BJ (cell line): ENCODE measurements around the gene GPR15. TPM values are rescaled to one million over a fixed set of nuclear protein-coding genes. Genes with fewer than 3 reads are reported as not detected.

ENCODE experiments used
- CTCF ChIA-PET: fragments of 350-600 bp; formaldehyde crosslinking; extraction: SDS; loops from one replicate; lab custom pipeline; 2021; ENCODE audit warnings: antibody characterized with exemption, inconsistent platforms; lab: Yijun Ruan, JAX
- POLR2A ChIA-PET: fragments of 300-600 bp; sonication (Branson Sonifier 250); formaldehyde crosslinking; extraction: SDS; loops from one replicate; lab custom pipeline; 2021; ENCODE audit warnings: antibody characterized with exemption; lab: Charles Lee
- DNase-seq: peaks from one replicate; pipeline ENCODE4 v3.0.0-alpha.2; 2011; ENCODE audit warnings: low read depth
- H3K27me3 ChIP-seq: 2 replicates; pipeline ENCODE4 v1.6.0; 2011; ENCODE audit warnings: low read length; ENCODE audit not compliant: control insufficient read depth, insufficient read depth
- H3K36me3 ChIP-seq: 2 replicates; pipeline ENCODE4 v1.5.1; 2011; ENCODE audit warnings: low read length; ENCODE audit not compliant: control insufficient read depth, insufficient read depth
- H3K4me3 ChIP-seq: 2 replicates; pipeline ENCODE4 v1.5.1; 2011; ENCODE audit warnings: low read depth, mild to moderate bottlenecking, control low read depth, low read length
- CTCF ChIP-seq: IDR thresholded peaks from 2 replicates; pipeline ENCODE4 v1.5.1; 2011; ENCODE audit warnings: low read depth, mild to moderate bottlenecking, control low read depth, inconsistent platforms, low read length, moderate library complexity; ENCODE audit not compliant: insufficient read depth
- polyA plus RNA-seq: library from polyadenylated mRNA; depleted of rRNA; stranded (reverse); fragments of >200 nt; gene quantifications from 2 replicates; pipeline ENCODE4 v1.2.3, GENCODE V29; 2011

Gene GPR15
- polyA plus RNA-seq, 1 experiment: not detected

- DNase-seq: no peak
- Histone ChIP-seq H3K36me3 (no peaks in the 10 kb centered on the region), H3K27me3 (no peaks in the 10 kb centered on the region), H3K4me3 (peak overlapping the region; percentile 70)
- ChIA-PET POLR2A (no interaction called here), CTCF (no interaction called here)
- TF ChIP-seq CTCF: no peak
These were observed 9.8 kb upstream of the GPR15 start for GRCh38 chr3:98521897-98522543.

GRCh38 chr3:98522544-98523281 is 9.1 kb upstream of the GPR15 start, which contains the start of gene CLDND1:
Gene CLDND1, minus strand, starts transcription at chr3:98522902. Its CDS starts 1,478 bp downstream, at chr3:98521424.
- H3K36me3 ChIP-seq: no peaks in the 10 kb centered on the region
- no peaks in the 10 kb centered on the region; the same call in 1 of the 2 replicates for H3K27me3 ChIP-seq
- H3K4me3 ChIP-seq: peak within 1 kb of the TSS; percentile 70
- peak; percentile 89 for DNase-seq
- POLR2A ChIA-PET: interaction anchor here (0.8 kb wide), 1 partner anchor 41 kb away, joined by 4 read pairs; no protein-coding TSS in a partner anchor
- no peak for TF ChIP-seq CTCF
- CTCF ChIA-PET: no interaction called here

GRCh38 chr3:98525494-98525893 is 6.3 kb upstream of the GPR15 start:
- ChIA-PET CTCF (no interaction called here), POLR2A (no interaction called here)
- TF ChIP-seq CTCF: no peak

GRCh38 chr3:98528474-98529346 is 3.1 kb upstream of the GPR15 start:
- H3K4me3 ChIP-seq: no peak overlapping the region
- H3K36me3 ChIP-seq: no peaks in the 10 kb centered on the region
- ChIA-PET POLR2A (no interaction called here), CTCF (no interaction called here)
- no peak for DNase-seq
- no peak for TF ChIP-seq CTCF
- H3K27me3 ChIP-seq: peaks cover 7% of the 10 kb centered on the region

More at GRCh38 chr3:98525494-98525893, 6.3 kb upstream of the GPR15 start:
- H3K36me3 ChIP-seq: no peaks in the 10 kb centered on the region
- no peak overlapping the region for H3K4me3 ChIP-seq
- H3K27me3 ChIP-seq: no peaks in the 10 kb centered on the region; the same call in 1 of the 2 replicates
- no peak for DNase-seq
